Stimulated activated memory B cell treated with anti-CD40 and anti-IgM and Interleukin-4, amounts not matched to agents 10 μg/mL and 1 μg/mL and 100 μg/mL, for 72 hours (primary cell): ENCODE results near the gene MAN1B1.
A peak's percentile ranks its signal among the peaks of the same experiment; 100 is the strongest.
"Not testable (repeated sequence)": the region's sequence is repeated elsewhere in the genome, so short reads cannot be mapped to it uniquely, and the experiment has no call there.

Source experiments
- ATAC-seq: fragments of 150-1000 bp; cut with Tn5 transposase; 2 replicates; pipeline ENCODE4 v1.10.0; 2021
- H3K27ac Mint-ChIP-seq: one replicate; pipeline ENCODE4 v1.8.0; 2022; ENCODE audit warnings: mild to moderate bottlenecking, mixed read lengths
- H3K27me3 Mint-ChIP-seq: one replicate; pipeline ENCODE4 v1.8.0; 2022; ENCODE audit warnings: mixed read lengths
- H3K36me3 Mint-ChIP-seq: one replicate; pipeline ENCODE4 v1.8.0; 2022; ENCODE audit warnings: mixed read lengths
- H3K4me1 Mint-ChIP-seq: one replicate; pipeline ENCODE4 v1.8.0; 2022; ENCODE audit warnings: mixed read lengths
- H3K4me3 Mint-ChIP-seq: one replicate; pipeline ENCODE4 v1.8.0; 2022; ENCODE audit warnings: mild to moderate bottlenecking, moderate library complexity, mixed read lengths
- H3K9me3 Mint-ChIP-seq: one replicate; pipeline ENCODE4 v1.8.0; 2022; ENCODE audit warnings: mixed read lengths

The MAN1B1 gene

DNA sequence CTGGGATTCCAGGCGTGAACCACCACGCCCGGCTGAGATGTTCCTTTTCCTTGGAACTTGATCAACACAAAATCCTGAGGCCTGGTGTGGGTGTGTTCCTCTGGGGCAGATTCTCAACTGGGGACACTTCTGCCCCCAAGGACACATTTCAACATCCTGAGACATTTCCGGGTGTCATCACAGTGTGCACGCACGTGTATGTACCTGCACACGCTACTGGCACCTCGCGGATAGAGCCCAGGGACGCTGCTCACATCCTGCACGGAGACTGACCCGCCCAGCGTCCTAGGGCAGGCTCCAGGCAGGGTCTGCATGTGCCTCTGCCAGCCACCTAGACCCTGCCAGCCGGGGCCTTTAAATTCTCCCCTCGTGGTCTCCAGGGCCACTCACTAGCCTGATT lies 24.4 kb upstream of the MAN1B1 start:
- peaks cover 10% of the 10 kb centered on the region for H3K27me3 Mint-ChIP-seq
- peaks cover 7% of the 10 kb centered on the region for H3K4me1 Mint-ChIP-seq
- no peaks in the 10 kb centered on the region for H3K36me3 Mint-ChIP-seq
- H3K27ac Mint-ChIP-seq, result no peak overlapping the region
- ATAC-seq, result no peak
- no peaks in the 10 kb centered on the region for H3K9me3 Mint-ChIP-seq
- no peak overlapping the region for H3K4me3 Mint-ChIP-seq

DNA sequence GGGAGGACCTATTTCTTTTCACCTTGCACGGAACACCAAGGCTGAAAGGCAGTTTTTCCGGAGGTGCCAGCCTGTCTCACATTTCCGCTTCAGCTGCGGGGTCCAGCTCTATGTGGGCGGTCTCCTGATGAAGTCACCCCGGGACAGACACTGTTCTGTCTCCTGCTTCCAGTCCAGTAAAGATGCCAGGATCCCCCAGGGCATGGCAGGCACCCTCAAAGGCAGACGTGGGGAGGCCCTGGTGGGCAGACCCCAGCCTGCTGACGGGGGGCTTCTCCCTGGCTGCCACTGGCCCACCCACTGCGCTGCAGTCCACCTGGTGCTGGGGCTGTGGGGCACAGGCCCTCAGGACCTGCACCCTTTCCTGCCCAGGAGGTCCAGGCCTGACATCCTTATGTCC lies 24.0 kb upstream of the MAN1B1 start:
- ATAC-seq, H3K4me1 Mint-ChIP-seq, H3K4me3 Mint-ChIP-seq, H3K36me3 Mint-ChIP-seq, H3K27me3 Mint-ChIP-seq, H3K9me3 Mint-ChIP-seq, H3K27ac Mint-ChIP-seq: not testable (repeated sequence)

DNA sequence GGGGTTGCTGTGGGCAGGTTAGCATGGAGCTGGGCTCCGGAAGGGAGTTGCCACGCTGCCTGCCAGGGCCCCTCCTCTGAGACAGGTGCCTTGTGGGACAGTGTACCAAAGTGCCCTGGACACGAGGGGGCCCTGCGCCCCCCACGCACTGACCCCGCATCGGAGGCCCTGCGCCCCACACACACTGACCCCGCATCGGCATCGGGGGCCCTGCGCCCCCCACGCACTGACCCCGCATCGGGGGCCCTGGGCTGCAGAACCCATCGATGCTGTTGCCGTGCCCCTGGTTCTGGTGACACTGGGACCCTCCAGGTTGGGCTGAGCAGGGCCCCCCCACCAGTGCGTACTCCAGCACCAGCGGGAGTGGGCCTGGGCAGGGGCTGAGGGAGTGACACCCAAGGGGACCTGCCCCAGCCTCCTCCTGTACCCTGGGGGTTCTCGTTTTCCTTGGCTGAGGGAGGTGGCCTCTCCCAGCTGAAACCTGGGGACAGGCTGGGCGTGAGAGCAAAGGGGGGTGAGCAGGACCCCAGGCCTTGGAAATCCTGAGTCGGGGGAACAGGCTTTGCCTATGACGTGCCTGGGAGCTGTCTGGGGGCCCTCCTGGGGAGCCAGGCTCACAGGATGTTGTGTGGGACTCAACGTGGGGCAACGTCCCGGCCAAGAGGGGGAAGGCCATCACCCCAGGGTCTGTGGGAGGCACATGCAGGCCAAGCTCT lies 23.3 kb upstream of the MAN1B1 start:
- Mint-ChIP-seq H3K27me3 (peaks cover 10% of the 10 kb centered on the region), H3K9me3 (no peaks in the 10 kb centered on the region), H3K4me1 (peaks cover 14% of the 10 kb centered on the region), H3K36me3 (no peaks in the 10 kb centered on the region), H3K27ac (no peak overlapping the region), H3K4me3 (no peak overlapping the region)
- no peak for ATAC-seq

DNA sequence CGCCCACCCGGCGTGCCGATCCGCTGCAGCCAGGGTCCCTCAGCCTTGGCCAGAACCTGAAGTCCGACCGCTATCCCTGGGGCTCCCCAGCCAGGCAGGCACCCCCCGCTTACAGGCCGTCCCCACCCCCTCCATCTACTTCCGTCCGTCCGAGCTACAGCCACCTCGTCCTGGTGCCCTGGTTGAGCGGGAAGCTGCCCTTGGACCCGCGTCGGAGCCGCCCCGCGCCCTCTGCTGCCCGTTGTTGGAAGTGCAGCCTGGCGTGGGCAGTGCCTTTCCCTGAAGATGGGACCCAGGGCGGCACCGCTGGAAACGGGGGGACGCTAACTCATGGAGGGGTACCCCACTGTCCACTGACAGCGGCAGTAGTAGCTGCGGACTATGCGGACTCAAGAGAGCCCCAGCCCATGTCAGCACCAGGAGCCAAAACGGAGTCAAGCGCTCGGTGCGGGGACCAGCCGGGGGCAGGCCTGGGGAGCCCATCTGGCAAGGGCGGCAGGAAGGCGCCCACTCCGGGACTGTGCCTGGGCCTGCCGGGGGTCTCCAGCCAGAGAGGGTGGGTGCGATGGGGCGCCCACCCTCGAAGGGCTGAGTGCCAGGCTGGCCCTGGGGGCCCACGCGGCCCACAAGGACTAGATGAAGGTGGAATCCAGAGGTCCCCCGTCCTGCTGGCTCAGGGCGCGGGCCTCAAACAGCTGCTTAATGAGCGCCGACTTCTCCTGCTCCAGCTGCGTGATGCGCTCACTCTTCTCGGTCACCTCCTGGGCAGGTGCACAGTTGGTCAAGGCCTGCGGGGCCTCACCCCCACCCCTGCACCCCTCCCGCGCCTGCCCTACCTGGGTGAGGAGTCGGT lies 22.5 kb upstream of the MAN1B1 start:
- Mint-ChIP-seq H3K36me3 (no peaks in the 10 kb centered on the region), H3K27ac (no peak overlapping the region), H3K4me3 (no peak overlapping the region), H3K9me3 (no peaks in the 10 kb centered on the region), H3K4me1 (peaks cover 14% of the 10 kb centered on the region), H3K27me3 (peaks cover 10% of the 10 kb centered on the region)
- ATAC-seq, result no peak

DNA sequence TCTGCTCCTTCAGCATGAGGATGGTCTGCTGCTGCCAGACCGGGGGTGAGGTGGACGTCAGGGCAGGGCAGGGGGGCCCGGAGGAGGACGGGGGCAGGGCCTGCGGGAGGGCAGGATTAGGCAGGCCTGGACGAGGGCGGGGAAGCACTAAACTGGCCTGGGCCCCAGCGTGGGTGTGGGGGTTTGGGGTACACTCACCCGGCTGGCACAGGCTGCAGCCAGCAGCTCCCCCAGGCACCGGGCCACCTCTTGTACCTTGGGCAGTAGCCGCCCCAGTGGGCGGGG lies 22.0 kb upstream of the MAN1B1 start:
- H3K27ac Mint-ChIP-seq, result no peak overlapping the region
- peaks cover 14% of the 10 kb centered on the region for H3K4me1 Mint-ChIP-seq
- no peaks in the 10 kb centered on the region for H3K36me3 Mint-ChIP-seq
- H3K4me3 Mint-ChIP-seq, result no peak overlapping the region
- peaks cover 10% of the 10 kb centered on the region for H3K27me3 Mint-ChIP-seq
- H3K9me3 Mint-ChIP-seq, result no peaks in the 10 kb centered on the region
- no peak for ATAC-seq

DNA sequence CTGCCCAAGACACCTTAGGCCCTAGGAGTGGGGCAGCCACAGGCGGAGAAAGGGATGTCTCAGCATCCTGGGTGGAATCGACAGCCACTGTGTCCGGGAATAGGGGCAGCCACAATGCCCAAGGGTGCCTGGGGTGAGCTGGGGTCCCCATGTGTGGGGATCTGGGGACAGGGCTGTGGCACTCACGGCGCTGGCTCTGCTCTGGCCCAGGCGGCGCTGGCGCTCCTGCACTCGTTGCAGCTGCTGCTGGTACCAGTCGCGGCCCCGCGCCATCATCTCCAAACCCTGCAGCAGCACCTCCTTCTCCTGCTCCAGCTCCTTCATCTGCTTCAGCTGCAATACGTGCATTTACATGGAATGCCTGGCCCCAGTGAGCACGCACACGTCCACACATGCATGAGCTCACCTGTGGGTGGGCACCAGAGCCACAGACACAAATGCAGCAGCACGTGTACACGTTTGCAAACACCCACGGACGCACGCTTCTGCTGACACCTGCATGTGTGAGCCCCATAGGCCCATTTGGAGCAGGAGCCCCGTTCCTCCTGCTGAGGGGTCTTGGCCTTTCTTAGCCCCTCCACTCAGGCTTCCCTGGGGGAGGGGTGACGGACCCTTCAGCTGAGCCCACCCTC lies 21.3 kb upstream of the MAN1B1 start:
- no peak for ATAC-seq
- H3K4me3 Mint-ChIP-seq, result no peak overlapping the region
- no peaks in the 10 kb centered on the region for H3K9me3 Mint-ChIP-seq
- no peaks in the 10 kb centered on the region for H3K36me3 Mint-ChIP-seq
- H3K27me3 Mint-ChIP-seq, result peaks cover 10% of the 10 kb centered on the region
- H3K27ac Mint-ChIP-seq, result no peak overlapping the region
- H3K4me1 Mint-ChIP-seq, result peaks cover 15% of the 10 kb centered on the region

DNA sequence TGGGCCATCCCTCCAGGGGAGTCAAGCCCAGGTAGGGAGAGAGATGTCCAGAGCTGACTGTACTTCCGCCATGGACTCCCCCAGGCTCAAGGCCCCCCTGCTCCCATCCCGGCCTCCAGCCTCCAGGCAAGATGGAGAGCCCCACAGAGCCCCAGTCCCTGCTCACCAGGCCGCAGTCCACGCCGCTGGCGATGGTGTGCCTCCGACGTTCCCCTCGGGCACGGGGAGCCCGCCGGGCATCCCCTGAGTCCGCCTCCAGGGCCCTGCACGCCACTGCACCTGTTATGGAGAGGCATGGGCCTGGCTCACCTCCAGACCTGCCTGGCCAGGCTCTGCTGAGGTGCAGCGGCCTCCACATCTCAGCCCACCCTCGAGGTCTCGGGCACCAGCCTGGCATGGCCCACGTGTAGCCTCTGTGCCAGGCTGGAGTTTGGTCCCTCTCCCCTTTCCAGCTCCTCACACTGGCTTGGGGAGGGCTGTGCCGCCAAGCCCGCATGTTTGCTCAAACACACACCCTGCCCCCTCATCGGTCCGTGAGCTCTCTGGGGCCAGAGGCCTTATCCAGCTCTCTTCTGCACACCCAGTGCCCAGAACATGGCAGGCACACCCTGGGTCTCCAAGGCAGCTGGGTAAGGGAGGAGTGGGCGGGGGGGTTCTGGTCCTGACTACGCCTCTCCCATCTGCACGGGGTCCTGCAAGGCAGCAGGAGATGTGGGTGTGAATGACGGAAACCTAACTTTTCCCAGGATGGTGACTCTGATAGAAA lies 20.5 kb upstream of the MAN1B1 start:
- ATAC-seq, result no peak
- no peaks in the 10 kb centered on the region for H3K9me3 Mint-ChIP-seq
- H3K36me3 Mint-ChIP-seq, result no peaks in the 10 kb centered on the region
- no peak overlapping the region for H3K27ac Mint-ChIP-seq
- H3K4me1 Mint-ChIP-seq, result peaks cover 23% of the 10 kb centered on the region
- peaks cover 10% of the 10 kb centered on the region for H3K27me3 Mint-ChIP-seq
- no peak overlapping the region for H3K4me3 Mint-ChIP-seq

DNA sequence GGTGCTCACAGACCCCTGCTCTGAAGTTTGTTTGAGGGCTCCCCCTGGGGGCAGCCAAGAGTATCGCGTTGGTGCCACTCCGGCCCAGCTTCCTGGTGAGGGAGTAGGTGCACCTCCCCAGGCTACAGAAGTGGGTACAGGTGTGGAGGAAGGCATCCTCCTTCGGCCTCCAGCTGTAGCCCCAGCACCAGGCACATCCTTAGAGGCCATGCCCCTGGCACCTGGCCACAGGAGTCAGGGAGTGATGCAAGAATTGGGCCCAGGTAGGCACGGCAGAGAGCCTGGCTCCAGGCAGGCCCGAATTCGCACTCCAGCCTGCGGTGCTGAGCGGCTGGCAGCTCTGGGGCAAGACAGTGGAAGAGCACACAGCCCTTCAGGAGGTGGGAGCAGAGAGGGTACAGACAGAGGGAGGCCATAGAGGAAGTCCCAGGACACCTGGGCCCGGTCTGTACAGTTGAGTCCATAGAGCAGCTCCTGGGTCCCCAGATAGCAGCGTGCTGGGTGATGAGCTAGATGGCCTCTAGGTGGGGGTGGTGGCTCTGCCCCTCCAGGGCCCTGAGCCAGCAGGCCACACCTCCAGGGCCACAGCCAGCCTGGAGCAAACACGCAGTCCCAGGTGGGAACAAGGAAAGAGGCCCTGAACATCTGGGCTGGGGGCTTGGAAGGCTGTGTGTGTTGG lies 18.8 kb upstream of the MAN1B1 start:
- H3K36me3 Mint-ChIP-seq, result no peaks in the 10 kb centered on the region
- peak; percentile 75 for ATAC-seq
- no peaks in the 10 kb centered on the region for H3K9me3 Mint-ChIP-seq
- peaks cover 10% of the 10 kb centered on the region for H3K27me3 Mint-ChIP-seq
- H3K4me1 Mint-ChIP-seq, result peaks cover 25% of the 10 kb centered on the region
- H3K27ac Mint-ChIP-seq, result no peak overlapping the region
- H3K4me3 Mint-ChIP-seq, result peak overlapping the region; percentile 19

DNA sequence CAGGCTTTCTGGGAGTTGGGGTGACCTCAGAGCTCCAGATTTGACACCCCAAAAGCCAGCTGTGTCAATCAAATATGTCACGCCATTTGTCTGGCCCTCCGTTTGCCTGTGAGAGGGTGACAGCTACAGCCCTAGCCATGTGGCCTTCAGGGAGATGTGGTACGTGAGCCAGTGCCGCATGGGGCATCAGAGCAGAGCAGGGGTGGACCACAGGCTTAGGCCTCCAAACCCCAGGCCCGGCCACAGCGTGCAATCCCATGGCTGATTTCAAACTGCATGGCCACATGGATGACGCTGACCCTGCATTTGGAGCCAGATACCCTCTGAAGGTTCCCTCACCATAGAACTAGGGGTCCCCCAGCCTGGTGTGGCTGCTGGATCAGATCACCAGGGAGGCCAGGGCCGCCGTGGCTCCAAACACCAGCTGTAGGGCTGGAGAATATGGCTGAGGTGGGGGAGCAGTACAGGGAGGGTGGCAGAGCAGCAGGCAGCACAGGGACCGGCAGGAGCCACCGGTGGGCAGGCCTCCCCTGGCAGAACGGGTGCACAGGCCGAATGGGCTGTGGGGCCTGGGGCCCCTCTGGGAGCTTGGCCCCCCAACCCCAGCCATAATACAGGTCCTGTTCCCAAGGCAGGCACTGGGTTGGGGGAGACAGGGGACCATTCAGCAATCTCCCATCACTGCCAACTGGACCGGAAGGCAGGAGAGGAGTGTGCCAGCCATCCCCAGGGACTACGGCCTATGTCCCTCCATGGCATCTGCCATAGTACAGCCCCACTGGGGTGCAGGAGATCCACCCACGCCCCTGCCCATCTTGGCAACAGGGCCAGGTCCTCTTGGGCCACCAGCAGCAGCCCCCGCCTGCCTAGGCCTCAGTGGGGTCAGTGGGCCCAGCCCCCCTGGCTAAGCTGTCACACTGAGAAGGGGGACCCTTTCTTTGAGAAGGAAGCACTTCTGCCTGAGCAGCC lies 18.0 kb upstream of the MAN1B1 start:
- ATAC-seq, result no peak
- H3K4me3 Mint-ChIP-seq, result peak overlapping the region; percentile 39
- no peak overlapping the region for H3K27ac Mint-ChIP-seq
- no peaks in the 10 kb centered on the region for H3K36me3 Mint-ChIP-seq
- peaks cover 31% of the 10 kb centered on the region for H3K4me1 Mint-ChIP-seq
- H3K9me3 Mint-ChIP-seq, result no peaks in the 10 kb centered on the region
- H3K27me3 Mint-ChIP-seq, result peaks cover 8% of the 10 kb centered on the region

DNA sequence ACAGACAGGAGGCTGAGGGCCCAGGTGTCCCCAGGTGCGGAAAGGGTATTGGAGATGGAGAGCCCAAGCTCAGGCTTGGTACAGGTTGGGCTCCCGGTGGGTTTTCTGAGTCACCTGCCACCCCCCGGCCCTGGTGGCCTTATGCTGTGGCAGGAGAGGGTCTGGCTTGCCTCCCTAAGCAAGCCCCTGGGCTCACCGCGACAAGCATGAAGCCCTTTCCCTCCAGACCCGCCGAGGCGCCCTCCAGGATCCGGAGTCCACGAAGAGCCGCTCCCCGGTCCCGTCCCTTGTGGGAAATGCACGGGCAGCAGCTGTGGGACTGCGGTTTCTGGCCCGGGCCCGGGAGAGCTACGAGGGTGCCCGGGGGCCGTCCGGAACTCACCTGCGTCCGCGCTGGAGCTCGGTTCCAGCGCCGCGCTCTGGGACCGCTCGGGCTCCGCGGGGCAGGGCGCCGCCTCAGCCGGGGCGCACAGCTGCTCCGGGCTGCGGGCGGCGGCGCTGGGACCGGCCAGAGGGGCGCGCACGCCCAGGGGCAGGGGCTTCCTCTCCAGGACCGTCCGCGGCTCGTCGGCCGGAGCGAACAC lies 17.2 kb upstream of the MAN1B1 start:
- Mint-ChIP-seq H3K4me3 (peak overlapping the region; percentile 39), H3K4me1 (peaks cover 30% of the 10 kb centered on the region), H3K27ac (no peak overlapping the region), H3K27me3 (no peaks in the 10 kb centered on the region), H3K36me3 (no peaks in the 10 kb centered on the region), H3K9me3 (no peaks in the 10 kb centered on the region)
- ATAC-seq, result no peak

DNA sequence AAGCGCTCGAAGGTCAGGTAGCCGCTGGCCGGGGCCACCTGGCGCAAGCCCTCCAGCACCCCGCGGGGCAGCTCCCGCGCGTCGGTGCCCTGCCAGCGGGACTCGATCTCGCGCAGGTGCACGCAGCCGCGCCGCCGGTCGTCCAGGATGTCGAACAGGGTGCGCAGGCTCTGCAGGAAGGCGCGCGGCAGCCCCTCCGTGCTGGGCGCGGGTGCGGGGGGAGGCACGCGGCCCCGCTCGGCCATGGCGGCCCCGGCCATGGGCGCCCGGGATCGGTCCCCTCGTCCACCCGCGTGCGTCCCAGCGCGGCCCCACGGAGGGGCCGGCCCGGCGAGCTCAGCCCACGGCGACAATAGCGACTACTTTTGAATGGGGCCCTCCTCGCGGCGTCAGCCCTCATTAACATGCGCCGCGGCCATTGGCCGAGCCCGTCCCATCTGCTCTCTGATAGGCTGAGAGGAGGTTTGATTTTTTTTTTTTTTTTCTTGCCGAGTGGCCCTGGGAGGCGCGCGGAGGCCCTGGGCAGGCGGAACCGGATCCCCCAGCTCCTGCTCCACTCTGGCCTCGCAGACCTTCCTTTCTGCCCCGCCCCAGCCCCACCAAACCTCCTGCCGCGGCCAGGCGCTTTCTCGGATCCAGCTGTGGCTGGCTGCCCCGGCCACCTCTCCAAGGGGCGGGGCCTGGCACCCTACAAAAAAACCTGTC lies 16.4 kb upstream of the MAN1B1 start, which contains the start of gene SAPCD2:
Gene SAPCD2, minus strand, starts transcription at position 357 of the 705 bp plus-strand sequence. Its CDS starts 97 bp downstream, at position 260.
- peak within 1 kb of the TSS; percentile 84 for H3K4me3 Mint-ChIP-seq
- peak within 1 kb of the TSS; percentile 73 for H3K27ac Mint-ChIP-seq
- H3K9me3 Mint-ChIP-seq, result no peaks in the 10 kb centered on the region
- no peaks in the 10 kb centered on the region for H3K27me3 Mint-ChIP-seq
- no peaks in the 10 kb centered on the region for H3K36me3 Mint-ChIP-seq
- peaks cover 35% of the 10 kb centered on the region for H3K4me1 Mint-ChIP-seq
- ATAC-seq, result peak; percentile 95

DNA sequence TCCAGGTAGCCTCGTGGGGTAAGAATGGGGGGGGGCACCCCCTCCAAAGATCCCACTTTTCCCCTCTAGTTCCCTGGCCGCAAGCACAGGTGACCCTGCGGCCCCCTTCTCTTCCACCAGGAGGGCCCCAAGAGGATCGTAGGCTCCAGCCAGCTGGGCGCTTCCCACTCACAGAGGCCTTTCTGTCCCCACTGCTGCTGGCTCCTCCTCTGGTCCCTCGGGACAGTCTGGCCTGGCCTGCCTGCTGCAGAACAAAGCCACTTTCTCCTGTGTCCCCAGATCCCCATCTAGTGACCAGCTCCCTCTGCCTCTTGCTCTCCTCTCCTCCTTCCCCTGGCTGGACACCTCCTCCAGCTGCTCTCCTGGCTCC lies 15.9 kb upstream of the MAN1B1 start:
- peak; percentile 4 for ATAC-seq
- Mint-ChIP-seq H3K27me3 (no peaks in the 10 kb centered on the region), H3K36me3 (no peaks in the 10 kb centered on the region), H3K4me3 (peak overlapping the region; percentile 84), H3K9me3 (no peaks in the 10 kb centered on the region), H3K27ac (peak overlapping the region; percentile 73), H3K4me1 (peaks cover 35% of the 10 kb centered on the region)

DNA sequence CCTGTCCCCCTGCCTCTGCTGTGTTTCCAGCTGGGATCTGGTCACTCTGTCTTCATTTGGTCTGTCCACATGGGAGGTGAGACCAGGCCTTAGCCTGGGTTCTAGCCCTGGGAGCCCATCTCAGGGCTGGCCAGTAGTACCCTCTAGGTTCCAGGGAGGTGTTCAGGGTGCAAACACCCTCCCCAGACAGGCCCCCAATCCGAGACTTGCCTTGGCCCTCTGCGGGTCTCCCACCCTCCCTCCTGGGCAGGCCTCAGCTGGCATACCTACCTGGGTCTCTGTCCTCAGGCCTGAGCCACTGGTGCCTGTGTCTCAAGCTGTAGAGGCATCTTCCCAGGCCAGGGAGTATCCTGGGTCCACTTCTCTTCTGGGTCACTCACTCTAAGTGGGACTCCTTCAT lies 15.5 kb upstream of the MAN1B1 start:
- H3K4me1 Mint-ChIP-seq, result peaks cover 35% of the 10 kb centered on the region

More for the DNA sequence above, 15.5 kb upstream of the MAN1B1 start:
- ATAC-seq, result no peak
- H3K27me3 Mint-ChIP-seq, result no peaks in the 10 kb centered on the region
- peak overlapping the region; percentile 84 for H3K4me3 Mint-ChIP-seq
- H3K9me3 Mint-ChIP-seq, result no peaks in the 10 kb centered on the region
- no peaks in the 10 kb centered on the region for H3K36me3 Mint-ChIP-seq
- H3K27ac Mint-ChIP-seq, result peak overlapping the region; percentile 73
